Measurements from ENCODE around the gene JAK3. TPM values are rescaled to one million over a fixed set of nuclear protein-coding genes. Genes with fewer than 3 reads are reported as not detected.

JAK3 gene
- total and polyA plus RNA-seq, 2 of the 13 experiments (the other 11 are each of a cell fraction or from before 2014, with no cell fraction given), result 3.4 to 18.6 TPM

- TF ChIP-seq, protein P1, sequence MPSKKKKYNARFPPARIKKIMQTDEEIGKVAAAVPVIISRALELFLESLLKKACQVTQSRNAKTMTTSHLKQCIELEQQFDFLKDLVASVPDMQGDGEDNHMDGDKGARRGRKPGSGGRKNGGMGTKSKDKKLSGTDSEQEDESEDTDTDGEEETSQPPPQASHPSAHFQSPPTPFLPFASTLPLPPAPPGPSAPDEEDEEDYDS (CRISPR knock-in tag; IDR thresholded peaks at IDR 0.05), result peak; percentile 98
- no peak for TF ChIP-seq MEIS1 (CRISPR knock-in tag; IDR thresholded peaks at IDR 0.05; ENCODE audit: borderline replicate concordance)
- no peak for TF ChIP-seq ZNF446 (CRISPR knock-in tag; IDR thresholded peaks at IDR 0.05)
- TF ChIP-seq ZNF891 (CRISPR knock-in tag; IDR thresholded peaks at IDR 0.05), result peak; percentile 76; the same call in 1 of the 2 replicates
- no peak for TF ChIP-seq ZNF253 (CRISPR knock-in tag; IDR thresholded peaks at IDR 0.05; ENCODE audit: borderline replicate concordance)
- no peak for TF ChIP-seq HOXD1 (CRISPR knock-in tag; IDR thresholded peaks at IDR 0.05)
- no peak for TF ChIP-seq ZNF460 (CRISPR knock-in tag; IDR thresholded peaks at IDR 0.05; ENCODE audit: borderline replicate concordance)
- TF ChIP-seq HNRNPH1 (optimal IDR thresholded peaks at IDR 0.05; ENCODE audit: low read depth, low read length), result no peak
- TF ChIP-seq JUND (CRISPR knock-in tag; IDR thresholded peaks at IDR 0.05), result no peak
- TF ChIP-seq, protein P2, sequence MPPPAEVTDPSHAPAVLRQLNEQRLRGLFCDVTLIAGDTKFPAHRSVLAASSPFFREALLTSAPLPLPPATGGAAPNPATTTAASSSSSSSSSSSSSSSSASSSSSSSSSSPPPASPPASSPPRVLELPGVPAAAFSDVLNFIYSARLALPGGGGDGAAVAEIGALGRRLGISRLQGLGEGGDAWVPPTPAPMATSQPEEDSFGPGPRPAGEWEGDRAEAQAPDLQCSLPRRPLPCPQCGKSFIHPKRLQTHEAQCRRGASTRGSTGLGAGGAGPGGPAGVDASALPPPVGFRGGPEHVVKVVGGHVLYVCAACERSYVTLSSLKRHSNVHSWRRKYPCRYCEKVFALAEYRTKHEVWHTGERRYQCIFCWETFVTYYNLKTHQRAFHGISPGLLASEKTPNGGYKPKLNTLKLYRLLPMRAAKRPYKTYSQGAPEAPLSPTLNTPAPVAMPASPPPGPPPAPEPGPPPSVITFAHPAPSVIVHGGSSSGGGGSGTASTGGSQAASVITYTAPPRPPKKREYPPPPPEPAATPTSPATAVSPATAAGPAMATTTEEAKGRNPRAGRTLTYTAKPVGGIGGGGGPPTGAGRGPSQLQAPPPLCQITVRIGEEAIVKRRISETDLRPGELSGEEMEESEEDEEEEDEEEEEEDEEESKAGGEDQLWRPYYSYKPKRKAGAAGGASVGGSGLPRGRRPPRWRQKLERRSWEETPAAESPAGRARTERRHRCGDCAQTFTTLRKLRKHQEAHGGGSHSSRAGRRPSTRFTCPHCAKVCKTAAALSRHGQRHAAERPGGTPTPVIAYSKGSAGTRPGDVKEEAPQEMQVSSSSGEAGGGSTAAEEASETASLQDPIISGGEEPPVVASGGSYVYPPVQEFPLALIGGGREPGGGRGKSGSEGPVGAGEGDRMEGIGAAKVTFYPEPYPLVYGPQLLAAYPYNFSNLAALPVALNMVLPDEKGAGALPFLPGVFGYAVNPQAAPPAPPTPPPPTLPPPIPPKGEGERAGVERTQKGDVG (CRISPR knock-in tag; IDR thresholded peaks at IDR 0.05; ENCODE audit: borderline replicate concordance), result 0 out of 2 replicates have a peak, but pooled peaks have one; percentile 13
- TF ChIP-seq CBFB (CRISPR knock-in tag; IDR thresholded peaks at IDR 0.05), result peak; percentile 41; the same call in 1 of the 2 replicates
- TF ChIP-seq ZNF160 (CRISPR knock-in tag; IDR thresholded peaks at IDR 0.05), result 0 out of 2 replicates have a peak, but pooled peaks have one; percentile 11
- TF ChIP-seq HMGXB4 (CRISPR knock-in tag; IDR thresholded peaks at IDR 0.05; ENCODE audit: borderline replicate concordance in 1 of 2, low read depth in 1 of 2), result peak; percentile 50 to 78; a peak in 2 of 4 replicates
- no peak for TF ChIP-seq ZSCAN20 (CRISPR knock-in tag; IDR thresholded peaks at IDR 0.05; ENCODE audit: borderline replicate concordance)
- TF ChIP-seq ZFP90 (CRISPR knock-in tag; IDR thresholded peaks at IDR 0.05; ENCODE audit: borderline replicate concordance), result no peak; the same call in none of the 2 replicates
- TF ChIP-seq SETDB1 (CRISPR knock-in tag; IDR thresholded peaks at IDR 0.05; ENCODE audit: borderline replicate concordance), result no peak
- TF ChIP-seq, protein P3, sequence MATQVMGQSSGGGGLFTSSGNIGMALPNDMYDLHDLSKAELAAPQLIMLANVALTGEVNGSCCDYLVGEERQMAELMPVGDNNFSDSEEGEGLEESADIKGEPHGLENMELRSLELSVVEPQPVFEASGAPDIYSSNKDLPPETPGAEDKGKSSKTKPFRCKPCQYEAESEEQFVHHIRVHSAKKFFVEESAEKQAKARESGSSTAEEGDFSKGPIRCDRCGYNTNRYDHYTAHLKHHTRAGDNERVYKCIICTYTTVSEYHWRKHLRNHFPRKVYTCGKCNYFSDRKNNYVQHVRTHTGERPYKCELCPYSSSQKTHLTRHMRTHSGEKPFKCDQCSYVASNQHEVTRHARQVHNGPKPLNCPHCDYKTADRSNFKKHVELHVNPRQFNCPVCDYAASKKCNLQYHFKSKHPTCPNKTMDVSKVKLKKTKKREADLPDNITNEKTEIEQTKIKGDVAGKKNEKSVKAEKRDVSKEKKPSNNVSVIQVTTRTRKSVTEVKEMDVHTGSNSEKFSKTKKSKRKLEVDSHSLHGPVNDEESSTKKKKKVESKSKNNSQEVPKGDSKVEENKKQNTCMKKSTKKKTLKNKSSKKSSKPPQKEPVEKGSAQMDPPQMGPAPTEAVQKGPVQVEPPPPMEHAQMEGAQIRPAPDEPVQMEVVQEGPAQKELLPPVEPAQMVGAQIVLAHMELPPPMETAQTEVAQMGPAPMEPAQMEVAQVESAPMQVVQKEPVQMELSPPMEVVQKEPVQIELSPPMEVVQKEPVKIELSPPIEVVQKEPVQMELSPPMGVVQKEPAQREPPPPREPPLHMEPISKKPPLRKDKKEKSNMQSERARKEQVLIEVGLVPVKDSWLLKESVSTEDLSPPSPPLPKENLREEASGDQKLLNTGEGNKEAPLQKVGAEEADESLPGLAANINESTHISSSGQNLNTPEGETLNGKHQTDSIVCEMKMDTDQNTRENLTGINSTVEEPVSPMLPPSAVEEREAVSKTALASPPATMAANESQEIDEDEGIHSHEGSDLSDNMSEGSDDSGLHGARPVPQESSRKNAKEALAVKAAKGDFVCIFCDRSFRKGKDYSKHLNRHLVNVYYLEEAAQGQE (IDR thresholded peaks at IDR 0.05; ENCODE audit: borderline replicate concordance in 1 of 2, low read depth in 1 of 2, low read length in 2 of 2), result peak in 1 of 2 experiments; percentile 75; a peak in 1 of 4 replicates
- TF ChIP-seq ZNF251 (CRISPR knock-in tag; IDR thresholded peaks at IDR 0.05), result no peak
- TF ChIP-seq MIER2 (CRISPR knock-in tag; IDR thresholded peaks at IDR 0.05), result no peak
These were observed 11.9 kb upstream of the JAK3 start, which contains the start of gene RPL18A (continued) for GRCh38 chr19:17859533-17860330.
